ENCODE data around the gene RYR1.
"Not testable (repeated sequence)": the region's sequence is repeated elsewhere in the genome, so short reads cannot be mapped to it uniquely, and the experiment has no call there.

The RYR1 gene

GRCh38 chr19:38549942-38550341 is 116.5 kb downstream of the RYR1 start:
- H3K27ac ChIP-seq = no peak overlapping the region
- no peak for TF ChIP-seq CTCF (IDR thresholded peaks at IDR 0.05)
- TF ChIP-seq ZFX (IDR thresholded peaks at IDR 0.05; ENCODE audit: borderline replicate concordance) = no peak

GRCh38 chr19:38550376-38550775 is 116.9 kb downstream of the RYR1 start:
- TF ChIP-seq CTCF (IDR thresholded peaks at IDR 0.05) = no peak
- TF ChIP-seq ZFX (IDR thresholded peaks at IDR 0.05; ENCODE audit: borderline replicate concordance) = no peak
- H3K27ac ChIP-seq = no peak overlapping the region

- no peak overlapping the region for H3K27ac ChIP-seq
- TF ChIP-seq CTCF (IDR thresholded peaks at IDR 0.05) (no peak), ZFX (IDR thresholded peaks at IDR 0.05; ENCODE audit: borderline replicate concordance) (no peak)
These were observed 117.9 kb downstream of the RYR1 start for GRCh38 chr19:38551450-38551813.

GRCh38 chr19:38553239-38553638 is 119.7 kb downstream of the RYR1 start:
- not testable (repeated sequence) for H3K27ac ChIP-seq

GRCh38 chr19:38554676-38555141 is 121.2 kb downstream of the RYR1 start:
- H3K27ac ChIP-seq = no peak overlapping the region
- TF ChIP-seq ZFX (IDR thresholded peaks at IDR 0.05; ENCODE audit: borderline replicate concordance) (no peak), CTCF (IDR thresholded peaks at IDR 0.05) (no peak)

- no peak overlapping the region for H3K27ac ChIP-seq
- TF ChIP-seq CTCF (IDR thresholded peaks at IDR 0.05) = no peak
- no peak for TF ChIP-seq ZFX (IDR thresholded peaks at IDR 0.05; ENCODE audit: borderline replicate concordance)
These were observed 121.7 kb downstream of the RYR1 start for GRCh38 chr19:38555200-38555599.

GRCh38 chr19:38556521-38557174 is 123.2 kb downstream of the RYR1 start:
- TF ChIP-seq ZFX (IDR thresholded peaks at IDR 0.05; ENCODE audit: borderline replicate concordance) = no peak
- no peak for TF ChIP-seq CTCF (IDR thresholded peaks at IDR 0.05)
- no peak overlapping the region for H3K27ac ChIP-seq

All from 22Rv1 (cell line).